ENCODE data around the gene LGALS12. TPM values are rescaled to one million over a fixed set of nuclear protein-coding genes. Genes with fewer than 3 reads are reported as not detected.

Gene LGALS12
- polyA plus RNA-seq, 2 of the 4 experiments (the other 2 are of a cell fraction) = not detected

- POLR2A ChIA-PET = no interaction called here
- TF ChIP-seq HEYL (CRISPR knock-in tag; IDR thresholded peaks at IDR 0.05) (no peak), NR3C1 (IDR thresholded peaks at IDR 0.05) (no peak), ELK1 (IDR thresholded peaks at IDR 0.05; ENCODE audit: low read depth, low read length) (no peak), HOXB5 (CRISPR knock-in tag; IDR thresholded peaks at IDR 0.05) (no peak), SMC3 (IDR thresholded peaks at IDR 0.05) (no peak), CHD4 (IDR thresholded peaks at IDR 0.05; ENCODE audit: borderline replicate concordance) (no peak), POLR2A (IDR thresholded peaks at IDR 0.05; ENCODE audit: low read length) (no peak)
- DNase-seq (ENCODE audit: low read depth in 1 of 2, low spot score in 1 of 2) = no peak
- peak overlapping the region; percentile 81 to 82; a peak in 5 of 6 replicates for H3K27ac ChIP-seq
- no peak for FAIRE-seq
- no peak overlapping the region for H3K4me3 ChIP-seq
- peaks cover 56% of the 10 kb centered on the region for H3K4me1 ChIP-seq
- CTCF ChIA-PET = interaction anchor here (1.7 kb wide), 1 partner anchor 14 kb away, joined by 3 read pairs; no protein-coding TSS in a partner anchor
- H3K9me3 ChIP-seq = no peaks in the 10 kb centered on the region
- no peak for ATAC-seq
- peak overlapping the region; percentile 68; the same call in 2 of the 3 replicates for H3K4me2 ChIP-seq
- 77% methylated on average over 2 of the region's 2 CpGs for whole genome bisulfite sequencing (ENCODE audit: missing lambda C conversion rate)
These were observed 26.2 kb downstream of the LGALS12 start for GRCh38 chr11:63532117-63532516.

- WGBS (ENCODE audit: missing lambda C conversion rate) = 69% methylated on average over 4 of the region's 4 CpGs
- CTCF ChIA-PET = interaction anchor here (0.6 to 1.7 kb wide), 3 partner anchors 15 to 1209 kb away, joined by 3 to 5 read pairs (median 3); no protein-coding TSS in a partner anchor
These were observed 27.1 kb downstream of the LGALS12 start for GRCh38 chr11:63532799-63533475.

GRCh38 chr11:63534076-63534475 is 28.2 kb downstream of the LGALS12 start:
- Histone ChIP-seq H3K27ac (peak overlapping the region in 1 of 2 experiments; percentile 30; a peak in 2 of 6 replicates), H3K4me2 (no peak overlapping the region), H3K4me1 (peaks cover 40% of the 10 kb centered on the region), H3K9me3 (no peaks in the 10 kb centered on the region), H3K4me3 (no peak overlapping the region)
- CTCF ChIA-PET = interaction anchor here (1.4 kb wide), 1 partner anchor 55 kb away, joined by 5 read pairs; no protein-coding TSS in a partner anchor
- no peak for DNase-seq (ENCODE audit: low read depth in 1 of 2, low spot score in 1 of 2)
- POLR2A ChIA-PET = no interaction called here
- 90% methylated on average over 3 of the region's 3 CpGs for WGBS (ENCODE audit: missing lambda C conversion rate)
- TF ChIP-seq RAD21 (conservative IDR thresholded peaks at IDR 0.05 in 1 of 2, IDR thresholded peaks at IDR 0.05 in 1 of 2) (no peak), ZNF302 (CRISPR knock-in tag; IDR thresholded peaks at IDR 0.05) (no peak), HEYL (CRISPR knock-in tag; IDR thresholded peaks at IDR 0.05) (no peak), ZFP36 (IDR thresholded peaks at IDR 0.05; ENCODE audit: borderline replicate concordance, partially characterized antibody) (no peak), USF2 (IDR thresholded peaks at IDR 0.05) (no peak), NR3C1 (IDR thresholded peaks at IDR 0.05) (no peak), NFE2L2 (conservative IDR thresholded peaks at IDR 0.05; ENCODE audit: low read length) (no peak), E2F6 (IDR thresholded peaks at IDR 0.05; ENCODE audit: borderline replicate concordance, low read depth) (no peak), ZSCAN20 (CRISPR knock-in tag; IDR thresholded peaks at IDR 0.05) (no peak)
- no peak for ATAC-seq
- no peak for FAIRE-seq

More at GRCh38 chr11:63532799-63533475, 27.1 kb downstream of the LGALS12 start:
- no peak for FAIRE-seq
- Histone ChIP-seq H3K4me1 (peaks cover 48% of the 10 kb centered on the region), H3K9me3 (no peaks in the 10 kb centered on the region), H3K27ac (peak overlapping the region; percentile 42 to 82; a peak in 4 of 6 replicates), H3K4me3 (no peak overlapping the region), H3K4me2 (no peak overlapping the region)
- POLR2A ChIA-PET = interaction anchor here (0.6 kb wide), 1 partner anchor 18 kb away, joined by 3 read pairs; no protein-coding TSS in a partner anchor
- no peak for TF ChIP-seq SREBF2 (IDR thresholded peaks at IDR 0.05)
- TF ChIP-seq HOXA7 (CRISPR knock-in tag; IDR thresholded peaks at IDR 0.05) = no peak
- no peak for TF ChIP-seq CHD4 (IDR thresholded peaks at IDR 0.05; ENCODE audit: borderline replicate concordance)
- no peak for ATAC-seq
- DNase-seq (ENCODE audit: low read depth in 1 of 2, low spot score in 1 of 2) = no peak
